PC-3 (cell line): ENCODE measurements around the gene MYO1C. TPM values are rescaled to one million over a fixed set of nuclear protein-coding genes. Genes with fewer than 3 reads are reported as not detected.

Source experiments
- ATAC-seq: fragments of 200-7000 bp; cut with Tn5 transposase; 2 replicates; pipeline ENCODE4 v1.9.1; 2020; ENCODE audit warnings: mild to moderate bottlenecking, moderate library complexity
- BruUV-seq: library from RNA; stranded (reverse); fragments of 400-500 nt; replicated peaks from 2 replicates; lab custom pipeline; 2021; lab: Mats Ljungman, UMichigan
- CTCF ChIA-PET: fragments of 300-600 bp; sonication (Branson Sonifier 250); formaldehyde crosslinking; loops from one replicate; lab custom pipeline; 2022; ENCODE audit warnings: antibody characterized with exemption; lab: Charles Lee
- POLR2A ChIA-PET: fragments of 300-600 bp; sonication (Branson Sonifier 250); formaldehyde crosslinking; loops from one replicate; lab custom pipeline; 2022; ENCODE audit warnings: antibody characterized with exemption; ENCODE audit not compliant: unreplicated experiment; lab: Charles Lee
- DNase-seq: peaks from one replicate; pipeline ENCODE4 v3.0.0-alpha.2; 2015
- H2AFZ ChIP-seq: fragments of 300-600 bp; sonication (generic); 2 replicates; pipeline ENCODE4 v1.6.0; 2016; ENCODE audit warnings: antibody characterized with exemption, low read length
- H3F3A ChIP-seq: fragments of 300-600 bp; sonication (generic); one replicate; pipeline ENCODE4 v1.6.0; 2017; ENCODE audit warnings: antibody characterized with exemption, low read length, control low read depth, mild to moderate bottlenecking; ENCODE audit not compliant: unreplicated experiment
- H3K27ac ChIP-seq: fragments of 300-600 bp; sonication (generic); 2 replicates; pipeline ENCODE4 v1.5.1; 2016; ENCODE audit warnings: mild to moderate bottlenecking, low read length
- H3K27me3 ChIP-seq: fragments of 300-600 bp; sonication (generic); 2 replicates; pipeline ENCODE4 v1.6.1; 2016; ENCODE audit warnings: low read length, mixed read lengths
- H3K36me3 ChIP-seq: fragments of 300-600 bp; sonication (generic); 2 replicates; pipeline ENCODE4 v1.6.1; 2016; ENCODE audit warnings: low read depth, mixed run types, low read length, mixed read lengths
- H3K4me1 ChIP-seq: fragments of 300-600 bp; sonication (generic); 2 replicates; pipeline ENCODE4 v1.5.1; 2016; ENCODE audit warnings: low read length; ENCODE audit not compliant: insufficient read depth
- H3K4me2 ChIP-seq: fragments of 300-600 bp; sonication (generic); 2 replicates; pipeline ENCODE4 v1.6.0; 2016; ENCODE audit warnings: low read length
- H3K4me3 ChIP-seq: fragments of 300-600 bp; sonication (generic); 2 replicates; pipeline ENCODE4 v1.5.1; 2016; ENCODE audit warnings: mild to moderate bottlenecking, low read length, mixed read lengths
- H3K79me2 ChIP-seq: fragments of 300-600 bp; sonication (generic); 2 replicates; pipeline ENCODE4 v1.6.1; 2017; ENCODE audit warnings: low read length, mixed read lengths
- H3K9ac ChIP-seq: fragments of 300-600 bp; sonication (generic); 2 replicates; pipeline ENCODE4 v1.6.0; 2016; ENCODE audit warnings: mild to moderate bottlenecking, low read length
- H3K9me2 ChIP-seq: fragments of 300-600 bp; sonication (generic); replicated peaks from 2 replicates; pipeline ENCODE4 v1.6.1; 2016; ENCODE audit warnings: mixed run types, low read length, mixed read lengths
- H3K9me3 ChIP-seq: fragments of 300-600 bp; sonication (generic); 2 replicates; pipeline ENCODE4 v1.6.1; 2016; ENCODE audit warnings: low read length, mixed read lengths
- H4K20me1 ChIP-seq: fragments of 300-600 bp; sonication (generic); 2 replicates; pipeline ENCODE4 v1.6.1; 2016; ENCODE audit warnings: low read length, mixed read lengths
- EZH2 ChIP-seq: fragments of 300-600 bp; sonication (generic); IDR thresholded peaks from one replicate; pipeline ENCODE4 v1.6.1; 2017; ENCODE audit warnings: antibody characterized with exemption, mild to moderate bottlenecking, low read length; ENCODE audit not compliant: unreplicated experiment
- EZH2phosphoT487 ChIP-seq: fragments of 300-600 bp; sonication (generic); IDR thresholded peaks from 2 replicates; pipeline ENCODE4 v1.6.1; 2018; ENCODE audit warnings: mild to moderate bottlenecking, antibody characterized with exemption, low read length, borderline replicate concordance
- intact Hi-C: fragments of 100-400 bp; cut with micrococcal nuclease; formaldehyde crosslinking; loops from 2 replicates; pipeline ENCODE4 v1.9.0; 2023
- total RNA-seq: library from RNA; depleted of rRNA; stranded (reverse); fragments of >200 nt; gene quantifications from 2 replicates; pipeline ENCODE4 v1.2.3, GENCODE V29; 2014
- TF ChIP-seq, protein P1 (sequence below): fragments of 300-600 bp; sonication (generic); conservative IDR thresholded peaks from 2 replicates; pipeline ENCODE4 v1.5.1; 2017; ENCODE audit warnings: antibody characterized with exemption, low read depth, mild to moderate bottlenecking, low read length

MYO1C gene
- total RNA-seq, 1 experiment from 2014 or later: 76.4 TPM

DNA sequence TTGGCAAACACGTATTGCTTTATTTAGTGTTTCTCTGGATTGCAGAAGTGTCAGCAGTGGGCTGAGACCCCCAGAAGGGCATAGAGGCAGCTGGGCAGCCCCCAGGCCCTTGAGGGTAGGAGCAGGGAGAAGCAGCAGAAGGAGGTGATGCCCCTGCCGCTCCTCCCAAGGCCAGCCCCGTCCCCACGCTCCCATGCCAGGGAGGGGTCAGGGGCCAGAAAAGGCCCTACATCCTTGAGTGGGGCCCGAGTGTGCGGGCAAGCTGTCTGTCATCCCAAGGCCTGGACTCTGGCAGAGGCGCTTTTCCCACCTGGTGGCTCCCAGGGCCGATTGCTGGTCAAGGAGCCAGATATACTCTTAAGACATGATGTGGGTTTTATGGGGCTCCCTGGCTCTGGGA is 28.3 kb downstream of the MYO1C start:
- ChIA-PET CTCF (no interaction called here), POLR2A (no interaction called here)
- intact Hi-C loops: no loop called here
- H3K79me2 ChIP-seq: no peaks in the 10 kb centered on the region
- H3K9me3 ChIP-seq: no peaks in the 10 kb centered on the region
- no peak overlapping the region for H3K9ac ChIP-seq
- BruUV-seq: no TSS peak
- DNase-seq (no peak), ATAC-seq (no peak)
- H4K20me1 ChIP-seq: no peaks in the 10 kb centered on the region
- H3K27ac ChIP-seq: no peak overlapping the region
- H3K4me1 ChIP-seq: peaks cover 9% of the 10 kb centered on the region
- no peaks in the 10 kb centered on the region for H3K27me3 ChIP-seq
- no peak overlapping the region for H2AFZ ChIP-seq
- TF ChIP-seq, protein P1, sequence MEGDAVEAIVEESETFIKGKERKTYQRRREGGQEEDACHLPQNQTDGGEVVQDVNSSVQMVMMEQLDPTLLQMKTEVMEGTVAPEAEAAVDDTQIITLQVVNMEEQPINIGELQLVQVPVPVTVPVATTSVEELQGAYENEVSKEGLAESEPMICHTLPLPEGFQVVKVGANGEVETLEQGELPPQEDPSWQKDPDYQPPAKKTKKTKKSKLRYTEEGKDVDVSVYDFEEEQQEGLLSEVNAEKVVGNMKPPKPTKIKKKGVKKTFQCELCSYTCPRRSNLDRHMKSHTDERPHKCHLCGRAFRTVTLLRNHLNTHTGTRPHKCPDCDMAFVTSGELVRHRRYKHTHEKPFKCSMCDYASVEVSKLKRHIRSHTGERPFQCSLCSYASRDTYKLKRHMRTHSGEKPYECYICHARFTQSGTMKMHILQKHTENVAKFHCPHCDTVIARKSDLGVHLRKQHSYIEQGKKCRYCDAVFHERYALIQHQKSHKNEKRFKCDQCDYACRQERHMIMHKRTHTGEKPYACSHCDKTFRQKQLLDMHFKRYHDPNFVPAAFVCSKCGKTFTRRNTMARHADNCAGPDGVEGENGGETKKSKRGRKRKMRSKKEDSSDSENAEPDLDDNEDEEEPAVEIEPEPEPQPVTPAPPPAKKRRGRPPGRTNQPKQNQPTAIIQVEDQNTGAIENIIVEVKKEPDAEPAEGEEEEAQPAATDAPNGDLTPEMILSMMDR: no peak
- TF ChIP-seq EZH2phosphoT487 (no peak), EZH2 (no peak)
- H3F3A ChIP-seq: peaks cover 3% of the 10 kb centered on the region
- H3K9me2 ChIP-seq: no peaks in the 10 kb centered on the region
- no peaks in the 10 kb centered on the region for H3K36me3 ChIP-seq
- H3K4me2 ChIP-seq: no peak overlapping the region
- H3K4me3 ChIP-seq: no peak overlapping the region

- intact Hi-C loops: no loop called here
- Histone ChIP-seq H3K4me3 (no peak overlapping the region), H3K9ac (no peak overlapping the region), H3K27me3 (no peaks in the 10 kb centered on the region), H3K9me3 (no peaks in the 10 kb centered on the region), H4K20me1 (no peaks in the 10 kb centered on the region), H2AFZ (no peak overlapping the region), H3K4me2 (no peak overlapping the region), H3K79me2 (no peaks in the 10 kb centered on the region), H3K27ac (no peak overlapping the region), H3K36me3 (no peaks in the 10 kb centered on the region), H3F3A (peaks cover 3% of the 10 kb centered on the region), H3K9me2 (no peaks in the 10 kb centered on the region), H3K4me1 (peaks cover 9% of the 10 kb centered on the region)
- DNase-seq: no peak
- no peak for ATAC-seq
- ChIA-PET POLR2A (no interaction called here), CTCF (no interaction called here)
- BruUV-seq: no TSS peak
- no peak for TF ChIP-seq EZH2
- TF ChIP-seq, protein P1: no peak
- TF ChIP-seq EZH2phosphoT487: no peak
Measured at GRCh38 chr17:1462164-1463112, 30.0 kb downstream of the MYO1C start.

DNA sequence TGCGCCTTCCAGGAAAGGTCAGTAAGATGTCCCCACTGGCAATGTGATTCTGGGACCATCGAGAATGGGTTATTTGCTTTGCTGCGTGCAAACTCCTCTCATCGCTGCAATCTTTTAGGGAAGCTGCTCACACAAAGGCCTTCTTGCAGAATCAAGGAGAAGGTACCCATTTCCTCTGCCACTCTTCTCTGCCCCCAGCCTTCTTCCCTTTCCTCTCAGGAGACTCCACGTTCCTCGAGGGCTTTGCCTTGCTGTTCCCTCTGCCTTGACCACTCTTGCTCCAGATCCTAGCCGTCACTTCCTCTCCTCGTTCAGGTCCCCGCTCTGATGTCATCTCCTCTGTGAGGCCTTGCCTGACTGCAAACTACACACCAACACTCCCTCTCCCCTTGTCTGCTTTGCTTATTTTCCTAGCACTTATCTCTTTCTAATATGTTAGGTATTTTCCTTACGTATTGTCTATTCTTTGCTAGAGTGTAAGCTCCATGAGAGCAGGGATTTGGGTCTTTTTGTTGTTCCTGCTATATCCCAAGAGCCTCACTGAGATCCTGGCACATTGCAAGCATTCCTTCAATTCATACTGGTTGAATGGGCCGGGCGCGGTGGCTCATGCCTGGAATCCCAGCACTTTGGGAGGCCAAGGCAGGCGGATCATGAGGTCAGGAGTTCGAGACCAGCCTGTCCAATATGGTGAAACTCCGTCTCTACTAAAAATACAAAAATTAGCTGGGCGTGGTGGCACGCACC is 31.1 kb downstream of the MYO1C start:
- no peak overlapping the region for H3K4me2 ChIP-seq

More for the DNA sequence above, 31.1 kb downstream of the MYO1C start:
- BruUV-seq: no TSS peak
- ATAC-seq: no peak
- ChIA-PET CTCF (no interaction called here), POLR2A (no interaction called here)
- no peaks in the 10 kb centered on the region for H3K9me3 ChIP-seq
- no peak overlapping the region for H3K9ac ChIP-seq
- TF ChIP-seq EZH2phosphoT487 (no peak), EZH2 (no peak)
- TF ChIP-seq, protein P1: no peak
- no peak for DNase-seq
- no peaks in the 10 kb centered on the region for H3K79me2 ChIP-seq
- intact Hi-C loops: no loop called here
- no peak overlapping the region for H3K4me3 ChIP-seq
- no peaks in the 10 kb centered on the region for H4K20me1 ChIP-seq
- H3K9me2 ChIP-seq: no peaks in the 10 kb centered on the region
- H3K36me3 ChIP-seq: no peaks in the 10 kb centered on the region
- peaks cover 3% of the 10 kb centered on the region for H3F3A ChIP-seq
- H3K27me3 ChIP-seq: no peaks in the 10 kb centered on the region
- no peak overlapping the region for H3K27ac ChIP-seq
- peaks cover 13% of the 10 kb centered on the region for H3K4me1 ChIP-seq
- no peak overlapping the region for H2AFZ ChIP-seq
